Measurements from ENCODE around the gene FCHSD2. TPM values are rescaled to one million over a fixed set of nuclear protein-coding genes. Genes with fewer than 3 reads are reported as not detected.
"Not testable (repeated sequence)": the region's sequence is repeated elsewhere in the genome, so short reads cannot be mapped to it uniquely, and the experiment has no call there.

Gene FCHSD2
- total and polyA plus RNA-seq, 10 donors = 30.2 to 129 (median 69.7) TPM

DNA sequence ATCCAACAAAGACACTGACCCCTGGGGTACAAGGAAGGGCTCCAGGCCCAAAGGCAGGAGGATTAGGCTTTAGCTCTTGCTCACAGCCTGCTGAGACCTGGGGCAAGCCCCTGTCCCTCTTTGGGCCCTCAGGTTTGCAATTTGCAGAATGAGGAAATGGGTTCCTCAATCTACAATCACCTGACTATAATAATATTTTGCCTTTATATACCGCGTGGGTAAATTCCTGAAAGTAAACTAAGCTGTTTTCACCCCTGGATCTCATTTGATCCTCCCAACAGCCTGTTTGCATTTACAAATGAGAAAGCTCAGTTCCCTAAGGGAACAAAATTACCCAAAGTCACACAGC lies 349.1 kb downstream of the FCHSD2 start:
- no peak for DNase-seq
- H3K27ac ChIP-seq = peak overlapping the region; percentile 87 to 97 (median 96)
- no peaks in the 10 kb centered on the region for H3K27me3 ChIP-seq (replicated peaks in 1 of 7)
- no peak for TF ChIP-seq POLR2A (IDR thresholded peaks at IDR 0.05)
- no peak for TF ChIP-seq POLR2AphosphoS5 (IDR thresholded peaks at IDR 0.05)
- TF ChIP-seq, protein P1, sequence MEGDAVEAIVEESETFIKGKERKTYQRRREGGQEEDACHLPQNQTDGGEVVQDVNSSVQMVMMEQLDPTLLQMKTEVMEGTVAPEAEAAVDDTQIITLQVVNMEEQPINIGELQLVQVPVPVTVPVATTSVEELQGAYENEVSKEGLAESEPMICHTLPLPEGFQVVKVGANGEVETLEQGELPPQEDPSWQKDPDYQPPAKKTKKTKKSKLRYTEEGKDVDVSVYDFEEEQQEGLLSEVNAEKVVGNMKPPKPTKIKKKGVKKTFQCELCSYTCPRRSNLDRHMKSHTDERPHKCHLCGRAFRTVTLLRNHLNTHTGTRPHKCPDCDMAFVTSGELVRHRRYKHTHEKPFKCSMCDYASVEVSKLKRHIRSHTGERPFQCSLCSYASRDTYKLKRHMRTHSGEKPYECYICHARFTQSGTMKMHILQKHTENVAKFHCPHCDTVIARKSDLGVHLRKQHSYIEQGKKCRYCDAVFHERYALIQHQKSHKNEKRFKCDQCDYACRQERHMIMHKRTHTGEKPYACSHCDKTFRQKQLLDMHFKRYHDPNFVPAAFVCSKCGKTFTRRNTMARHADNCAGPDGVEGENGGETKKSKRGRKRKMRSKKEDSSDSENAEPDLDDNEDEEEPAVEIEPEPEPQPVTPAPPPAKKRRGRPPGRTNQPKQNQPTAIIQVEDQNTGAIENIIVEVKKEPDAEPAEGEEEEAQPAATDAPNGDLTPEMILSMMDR (IDR thresholded peaks at IDR 0.05 in 8 of 11, conservative IDR thresholded peaks at IDR 0.05 in 3 of 11) = no peak
- no peaks in the 10 kb centered on the region for H3K36me3 ChIP-seq
- peaks cover 10 to 57% (median 29%) of the 10 kb centered on the region in 6 donors for H3K4me1 ChIP-seq
- intact Hi-C loops (cut with DNase I; ENCODE audit: low total_unique reads) = loop anchor here (5.0 kb wide), 1 partner anchor 66 kb away; no protein-coding TSS in a partner anchor
- WGBS, 5 donors = 41 to 64% (median 54%) methylated on average over 2 of the region's 2 CpGs
- H3K9me3 ChIP-seq = no peaks in the 10 kb centered on the region
- H3K4me3 ChIP-seq = peak overlapping the region in 4 of 8 donors; percentile 56 to 78 (median 60)

- H3K27ac ChIP-seq = peak overlapping the region; percentile 87 to 97 (median 96)
- intact Hi-C loops (cut with DNase I; ENCODE audit: low total_unique reads) = loop anchor here (5.0 kb wide), 1 partner anchor 65 kb away; no protein-coding TSS in a partner anchor
- WGBS, 5 donors = 89 to 97% (median 93%) methylated on average over 3 of the region's 3 CpGs
Measured at GRCh38 chr11:72792437-72793021, 349.6 kb downstream of the FCHSD2 start.

DNA sequence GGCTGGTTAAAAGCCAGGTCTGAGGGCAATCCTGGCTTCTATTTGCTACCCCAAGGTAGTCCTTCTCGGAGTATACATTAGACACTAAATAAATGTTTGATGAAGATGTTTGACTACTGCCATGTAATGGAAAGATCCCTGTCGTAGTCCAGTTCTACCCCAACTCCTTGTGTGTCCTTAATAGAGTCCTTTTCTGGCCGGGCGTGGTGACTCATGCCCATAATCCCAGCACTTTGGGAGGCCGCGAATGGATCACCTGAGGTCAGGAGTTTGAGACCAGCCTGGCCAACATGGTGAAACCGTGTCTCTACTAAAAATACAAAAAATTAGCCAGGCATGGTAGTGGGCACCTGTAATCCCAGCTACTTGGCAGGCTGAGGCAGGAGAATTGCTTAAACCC lies 350.9 kb downstream of the FCHSD2 start:
- not testable (repeated sequence) for H3K4me3 ChIP-seq; H3K9me3 ChIP-seq; H3K36me3 ChIP-seq; DNase-seq; H3K27me3 ChIP-seq (replicated peaks in 1 of 7); H3K27ac ChIP-seq
- intact Hi-C loops (cut with DNase I; ENCODE audit: low total_unique reads) = loop anchor here (5.0 kb wide), 1 partner anchor 64 kb away; no protein-coding TSS in a partner anchor
- 89 to 95% (median 93%) methylated on average over 7 of the region's 7 CpGs for WGBS, 5 donors
- H3K4me1 ChIP-seq = peaks cover 25 to 70% (median 44%) of the 10 kb centered on the region in 6 donors

More at GRCh38 chr11:72792437-72793021, 349.6 kb downstream of the FCHSD2 start:
- DNase-seq = no peak
- H3K4me3 ChIP-seq = peak overlapping the region in 1 of 8 donors; percentile 78
- peaks cover 14 to 57% (median 35%) of the 10 kb centered on the region in 6 donors for H3K4me1 ChIP-seq
- no peaks in the 10 kb centered on the region for H3K36me3 ChIP-seq
- H3K27me3 ChIP-seq (replicated peaks in 1 of 7) = no peaks in the 10 kb centered on the region
- TF ChIP-seq, protein P1 (IDR thresholded peaks at IDR 0.05 in 8 of 11, conservative IDR thresholded peaks at IDR 0.05 in 3 of 11) = no peak
- TF ChIP-seq POLR2A (IDR thresholded peaks at IDR 0.05) (no peak), POLR2AphosphoS5 (IDR thresholded peaks at IDR 0.05) (no peak)
- H3K9me3 ChIP-seq = no peaks in the 10 kb centered on the region

DNA sequence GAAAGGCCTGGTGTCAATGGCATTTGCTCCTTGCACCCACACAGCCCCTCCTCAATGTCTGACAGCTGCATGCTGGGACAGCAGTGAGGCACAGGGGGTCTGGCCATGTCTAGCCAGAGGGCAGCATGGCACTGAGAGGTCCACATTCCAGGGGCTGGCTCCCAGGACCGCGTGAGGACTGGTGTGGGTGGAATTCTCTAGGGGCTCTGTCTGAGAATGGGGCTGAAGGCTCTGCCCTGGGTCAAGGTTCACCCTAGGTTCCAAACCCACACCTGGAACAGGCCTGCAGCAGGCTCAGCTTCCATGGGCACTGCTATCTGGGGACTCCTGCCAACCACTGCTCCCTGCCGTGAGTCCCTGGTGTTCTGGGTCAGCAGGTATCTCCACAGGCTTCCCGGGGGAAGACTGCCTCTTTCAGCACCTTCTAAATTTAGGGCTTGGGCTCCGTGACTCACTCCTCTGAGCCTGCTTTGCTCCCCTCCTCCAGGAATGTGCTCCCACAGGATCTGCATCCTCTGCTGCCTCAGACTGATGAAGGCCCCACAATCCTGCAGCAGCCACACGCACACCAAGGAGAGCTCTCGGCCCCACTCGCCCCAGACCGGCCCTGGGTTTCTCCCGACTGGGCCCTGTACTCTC lies 352.5 kb downstream of the FCHSD2 start:
- Histone ChIP-seq H3K27me3 (replicated peaks in 1 of 7) (no peaks in the 10 kb centered on the region), H3K36me3 (no peaks in the 10 kb centered on the region), H3K27ac (peak overlapping the region in 2 of 8 donors; percentile 0 to 85), H3K9me3 (no peaks in the 10 kb centered on the region), H3K4me1 (peaks cover 24 to 65% (median 41%) of the 10 kb centered on the region in 6 donors), H3K4me3 (no peak overlapping the region)
- TF ChIP-seq, protein P1 (IDR thresholded peaks at IDR 0.05 in 8 of 11, conservative IDR thresholded peaks at IDR 0.05 in 3 of 11) = no peak
- TF ChIP-seq POLR2AphosphoS5 (IDR thresholded peaks at IDR 0.05) (no peak), POLR2A (IDR thresholded peaks at IDR 0.05) (no peak)
- WGBS, 5 donors = 88 to 97% (median 91%) methylated on average over 7 to 10 of the region's 10 CpGs
- no peak for DNase-seq
- intact Hi-C loops (cut with DNase I; ENCODE audit: low total_unique reads) = loop anchor here (5.0 kb wide), 1 partner anchor 62 kb away; no protein-coding TSS in a partner anchor
